Sigmoid colon (tissue), 7 donors: Measurements from ENCODE around the gene MTG2. TPM values are rescaled to one million over a fixed set of nuclear protein-coding genes. Genes with fewer than 3 reads are reported as not detected.

Experiments
- DNase-seq: peaks from one replicate; pipeline ENCODE4 v3.0.0-alpha.2; 2019
- H3K27ac ChIP-seq, 4 donors: fragments of 200-600 bp; sonication (generic); one replicate each; pipeline ENCODE4 v1.5.1; 2016 to 2019; ENCODE audit warnings: mild to moderate bottlenecking in 1 of 4
- H3K27me3 ChIP-seq, 3 donors: fragments of 200-600 bp; sonication (generic); one replicate each; pipeline ENCODE4 v1.5.1; 2019; ENCODE audit warnings: mild to moderate bottlenecking in 1 of 3
- H3K36me3 ChIP-seq, 4 donors: fragments of 200-600 bp; sonication (generic); one replicate each; pipeline ENCODE4 v1.5.1; 2016 to 2019
- H3K4me1 ChIP-seq, 4 donors: fragments of 200-600 bp; sonication (generic); one replicate each; pipeline ENCODE4 v1.5.1; 2017 to 2019
- H3K4me3 ChIP-seq, 4 donors: fragments of 200-600 bp; sonication (generic); one replicate each; pipeline ENCODE4 v1.5.1; 2017 to 2019; ENCODE audit warnings: mild to moderate bottlenecking in 2 of 4, moderate library complexity in 1 of 4
- H3K9me3 ChIP-seq, 4 donors: fragments of 200-600 bp in 3 of 4; sonication (generic) in 3 of 4; one replicate each; pipeline versions ENCODE4 v1.5.1 to v1.6.1; 2013 to 2019
- CTCF ChIP-seq, 4 experiments: fragments of 450-650 bp in 3 of 4; fragments of 200-600 bp in 1 of 4; IDR thresholded peaks; one replicate each; pipeline ENCODE4 v1.5.1; 2016 to 2019; ENCODE audit warnings: antibody characterized with exemption in 4 of 4, mild to moderate bottlenecking in 3 of 4, moderate library complexity in 2 of 4
- EP300 ChIP-seq, 4 donors: sonication (generic); formaldehyde crosslinking; IDR thresholded peaks; one replicate each; pipeline ENCODE4 v1.6.1; 2017; ENCODE audit warnings: antibody characterized with exemption in 4 of 4
- POLR2A ChIP-seq, 2 donors: fragments of 450-650 bp; IDR thresholded peaks; one replicate each; pipeline ENCODE4 v1.6.1; 2016; ENCODE audit warnings: antibody characterized with exemption in 2 of 2, mild to moderate bottlenecking in 2 of 2, moderate library complexity in 2 of 2
- POLR2AphosphoS5 ChIP-seq, 4 donors: sonication (generic); formaldehyde crosslinking; IDR thresholded peaks; one replicate each; pipeline ENCODE4 v1.6.1; 2017; ENCODE audit warnings: antibody characterized with exemption in 4 of 4
- WGBS, 2 donors: extraction: QIAGEN DNeasy Blood & Tissue Kit; methylation state at CpG; one replicate each; pipeline ENCODE4 v1.1.7; 2013; 5-methylcytosine and 5-hydroxymethylcytosine counted together
- intact Hi-C: fragments of 100-400 bp; cut with DNase I; formaldehyde crosslinking; loops from one replicate; pipeline ENCODE4 v1.15.1; 2023
- polyA plus RNA-seq, 3 donors: library from polyadenylated mRNA; stranded (reverse); fragments of 200-250 nt; gene quantifications; one replicate each; pipeline ENCODE4 v1.2.3, GENCODE V29; 2013
- total RNA-seq, 4 donors: library from RNA; depleted of rRNA; stranded (reverse); fragments of >200 nt; gene quantifications; one replicate each; pipeline ENCODE4 v1.1.0, GENCODE V29; 2016
- donor health status: healthy with polysubstance abuse.
- donor health status: Bipolar disorder and iron deficiency.
- donor health status: healthy.

Gene MTG2
- total and polyA plus RNA-seq, 7 donors = 13.3 to 32.3 (median 23.9) TPM

- H3K9me3 ChIP-seq = no peaks in the 10 kb centered on the region
- peaks cover 0 to 20% (median 3%) of the 10 kb centered on the region in 4 donors for H3K4me1 ChIP-seq
- intact Hi-C loops = loop anchor here (2.0 kb wide), 2 partner anchors 109 to 121 kb away; no protein-coding TSS in a partner anchor
- WGBS, 2 donors = 91 to 93% methylated on average over 8 of the region's 8 CpGs
- H3K27ac ChIP-seq = peak overlapping the region in 1 of 4 donors; percentile 17
- no peaks in the 10 kb centered on the region for H3K27me3 ChIP-seq
- no peak for DNase-seq
- peaks cover 54 to 99% (median 64%) of the 10 kb centered on the region in 4 donors for H3K36me3 ChIP-seq
- TF ChIP-seq POLR2A (IDR thresholded peaks at IDR 0.05) = no peak
- no peak for TF ChIP-seq EP300 (IDR thresholded peaks at IDR 0.05)
- TF ChIP-seq POLR2AphosphoS5 (IDR thresholded peaks at IDR 0.05) = no peak
- no peak for TF ChIP-seq CTCF (IDR thresholded peaks at IDR 0.05)
- no peak overlapping the region for H3K4me3 ChIP-seq
These were observed 47.1 kb upstream of the MTG2 start for GRCh38 chr20:62135573-62136266.

- TF ChIP-seq POLR2A (IDR thresholded peaks at IDR 0.05) = no peak
- no peak for TF ChIP-seq EP300 (IDR thresholded peaks at IDR 0.05)
- peak; percentile 36 to 79 (median 66) for TF ChIP-seq CTCF (IDR thresholded peaks at IDR 0.05)
- TF ChIP-seq POLR2AphosphoS5 (IDR thresholded peaks at IDR 0.05) = peak in 2 of 4 donors; percentile 23 to 40
- peak overlapping the region in 1 of 4 donors; percentile 17 for H3K27ac ChIP-seq
- H3K27me3 ChIP-seq = no peaks in the 10 kb centered on the region
- 48 to 57% methylated on average over 8 of the region's 8 CpGs for WGBS, 2 donors
- no peak overlapping the region for H3K4me3 ChIP-seq
- no peaks in the 10 kb centered on the region for H3K9me3 ChIP-seq
- H3K36me3 ChIP-seq = peaks cover 47 to 91% (median 57%) of the 10 kb centered on the region in 4 donors
- intact Hi-C loops = loop anchor here (2.0 kb wide), 2 partner anchors 110 to 122 kb away; no protein-coding TSS in a partner anchor
- peaks cover 0 to 27% (median 11%) of the 10 kb centered on the region in 4 donors for H3K4me1 ChIP-seq
- DNase-seq = no peak
These were observed 46.3 kb upstream of the MTG2 start for GRCh38 chr20:62136283-62137091.

GRCh38 chr20:62137092-62137384 is 45.8 kb upstream of the MTG2 start:
- Histone ChIP-seq H3K27me3 (no peaks in the 10 kb centered on the region), H3K36me3 (peaks cover 44 to 86% (median 51%) of the 10 kb centered on the region in 4 donors), H3K4me1 (peaks cover 0 to 33% (median 17%) of the 10 kb centered on the region in 4 donors), H3K4me3 (no peak overlapping the region), H3K27ac (peak overlapping the region in 2 of 4 donors; percentile 17 to 18), H3K9me3 (no peaks in the 10 kb centered on the region)
- no peak for DNase-seq
- TF ChIP-seq POLR2A (IDR thresholded peaks at IDR 0.05) = no peak
- no peak for TF ChIP-seq POLR2AphosphoS5 (IDR thresholded peaks at IDR 0.05)
- TF ChIP-seq EP300 (IDR thresholded peaks at IDR 0.05) = no peak
- TF ChIP-seq CTCF (IDR thresholded peaks at IDR 0.05) = no peak
- 75 to 82% methylated on average over 6 of the region's 6 CpGs for WGBS, 2 donors
- intact Hi-C loops = loop anchor here (2.0 kb wide), 2 partner anchors 110 to 122 kb away; no protein-coding TSS in a partner anchor

- H3K9me3 ChIP-seq = no peaks in the 10 kb centered on the region
- intact Hi-C loops = loop anchor here (2.0 kb wide), 2 partner anchors 111 to 123 kb away; no protein-coding TSS in a partner anchor
- 83 to 87% methylated on average over 8 of the region's 8 CpGs for WGBS, 2 donors
- no peak for DNase-seq
- no peaks in the 10 kb centered on the region for H3K27me3 ChIP-seq
- no peak for TF ChIP-seq POLR2AphosphoS5 (IDR thresholded peaks at IDR 0.05)
- no peak for TF ChIP-seq EP300 (IDR thresholded peaks at IDR 0.05)
- TF ChIP-seq CTCF (IDR thresholded peaks at IDR 0.05) = no peak
- no peak for TF ChIP-seq POLR2A (IDR thresholded peaks at IDR 0.05)
- H3K36me3 ChIP-seq = peaks cover 38 to 80% (median 48%) of the 10 kb centered on the region in 4 donors
- H3K4me1 ChIP-seq = peaks cover 0 to 34% (median 20%) of the 10 kb centered on the region in 4 donors
- H3K27ac ChIP-seq = no peak overlapping the region
- H3K4me3 ChIP-seq = no peak overlapping the region
These were observed 45.2 kb upstream of the MTG2 start for GRCh38 chr20:62137478-62138203.
